NCI-H774 (cell line): Measurements from ENCODE around the gene SMYD3.

Source experiments
- DNase-seq: peaks from one replicate; lab custom pipeline; 2025; lab: John Stamatoyannopoulos, UW

Gene SMYD3

GRCh38 chr1:246147524-246148461 lies 359.3 kb downstream of the SMYD3 start:
- no peak for DNase-seq

- DNase-seq, result no peak
Measured at GRCh38 chr1:246146804-246147523, 360.1 kb downstream of the SMYD3 start.

- no peak for DNase-seq
Measured at GRCh38 chr1:246145900-246146299, 361.2 kb downstream of the SMYD3 start.

- no peak for DNase-seq
Measured at GRCh38 chr1:246144931-246145330, 362.1 kb downstream of the SMYD3 start.

GRCh38 chr1:246142320-246142893 lies 364.7 kb downstream of the SMYD3 start:
- no peak for DNase-seq

GRCh38 chr1:246141306-246141705 lies 365.8 kb downstream of the SMYD3 start:
- DNase-seq, result no peak

GRCh38 chr1:246139745-246140182 lies 367.3 kb downstream of the SMYD3 start:
- DNase-seq, result no peak

GRCh38 chr1:246138781-246139180 lies 368.3 kb downstream of the SMYD3 start:
- DNase-seq, result no peak

GRCh38 chr1:246136477-246136876 lies 370.6 kb downstream of the SMYD3 start:
- DNase-seq, result no peak

GRCh38 chr1:246134789-246135188 lies 372.3 kb downstream of the SMYD3 start:
- DNase-seq, result no peak

- no peak for DNase-seq
Measured at GRCh38 chr1:246131095-246131494, 376.0 kb downstream of the SMYD3 start.

GRCh38 chr1:246128494-246129069 lies 378.5 kb downstream of the SMYD3 start:
- no peak for DNase-seq

GRCh38 chr1:246126580-246126979 lies 380.5 kb downstream of the SMYD3 start:
- DNase-seq, result no peak

- no peak for DNase-seq
Measured at GRCh38 chr1:246122071-246122470, 385.0 kb downstream of the SMYD3 start.

- no peak for DNase-seq
Measured at GRCh38 chr1:246121533-246121932, 385.5 kb downstream of the SMYD3 start.

- DNase-seq, result peak; percentile 40
Measured at GRCh38 chr1:246117066-246117791, 389.9 kb downstream of the SMYD3 start.

- DNase-seq, result no peak
Measured at GRCh38 chr1:246114369-246114768, 392.7 kb downstream of the SMYD3 start.

- peak; percentile 27 for DNase-seq
Measured at GRCh38 chr1:246113555-246114095, 393.5 kb downstream of the SMYD3 start.

GRCh38 chr1:246111570-246111969 lies 395.5 kb downstream of the SMYD3 start:
- no peak for DNase-seq

GRCh38 chr1:246110343-246111219 lies 396.5 kb downstream of the SMYD3 start:
- peak; percentile 62 for DNase-seq
